Measurements from ENCODE around the gene RBMS1.

The RBMS1 gene

GRCh38 chr2:160408959-160409291 is 84.7 kb downstream of the RBMS1 start:
- Histone ChIP-seq H3K9ac (ENCODE audit: low read length) (no peak overlapping the region), H4K20me1 (ENCODE audit: insufficient read depth, low read length) (no peaks in the 10 kb centered on the region), H3K79me2 (ENCODE audit: low read length) (no peaks in the 10 kb centered on the region), H3K27ac (ENCODE audit: low read length) (no peak overlapping the region), H3K9me3 (ENCODE audit: insufficient read depth, low read length) (no peaks in the 10 kb centered on the region), H2AFZ (ENCODE audit: low read depth, low read length) (no peak overlapping the region), H3K27me3 (ENCODE audit: low read depth, low read length) (peaks cover 40% of the 10 kb centered on the region), H3K4me2 (ENCODE audit: low read length) (no peak overlapping the region), H3K4me3 (ENCODE audit: low read length) (no peak overlapping the region), H3K4me1 (ENCODE audit: low read length) (peaks cover 28% of the 10 kb centered on the region), H3K36me3 (replicated peaks; ENCODE audit: low read depth, low read length) (no peaks in the 10 kb centered on the region)
- TF ChIP-seq CTCF (IDR thresholded peaks at IDR 0.05; ENCODE audit: low read depth, low read length) (no peak), EZH2phosphoT487 (IDR thresholded peaks at IDR 0.05; ENCODE audit: low read depth) (no peak)

GRCh38 chr2:160408173-160408958 is 85.2 kb downstream of the RBMS1 start:
- Histone ChIP-seq H3K9me3 (ENCODE audit: insufficient read depth, low read length) (no peaks in the 10 kb centered on the region), H3K36me3 (replicated peaks; ENCODE audit: low read depth, low read length) (no peaks in the 10 kb centered on the region), H3K4me3 (ENCODE audit: low read length) (peak overlapping the region; percentile 98), H3K4me2 (ENCODE audit: low read length) (peak overlapping the region; percentile 75), H3K27me3 (ENCODE audit: low read depth, low read length) (peaks cover 35% of the 10 kb centered on the region), H3K79me2 (ENCODE audit: low read length) (no peaks in the 10 kb centered on the region), H3K27ac (ENCODE audit: low read length) (no peak overlapping the region), H3K9ac (ENCODE audit: low read length) (0 out of 2 replicates have a peak overlapping the region, but pooled peaks have one; percentile 28), H4K20me1 (ENCODE audit: insufficient read depth, low read length) (no peaks in the 10 kb centered on the region), H3K4me1 (ENCODE audit: low read length) (peaks cover 28% of the 10 kb centered on the region), H2AFZ (ENCODE audit: low read depth, low read length) (no peak overlapping the region)
- TF ChIP-seq EZH2phosphoT487 (IDR thresholded peaks at IDR 0.05; ENCODE audit: low read depth) (no peak), CTCF (IDR thresholded peaks at IDR 0.05; ENCODE audit: low read depth, low read length) (no peak)

GRCh38 chr2:160407393-160408172 is 86.0 kb downstream of the RBMS1 start:
- H3K79me2 ChIP-seq (ENCODE audit: low read length), result no peaks in the 10 kb centered on the region
- H2AFZ ChIP-seq (ENCODE audit: low read depth, low read length), result peak overlapping the region; percentile 92
- peak overlapping the region; percentile 84 for H3K4me2 ChIP-seq (ENCODE audit: low read length)
- peaks cover 27% of the 10 kb centered on the region for H3K4me1 ChIP-seq (ENCODE audit: low read length)
- H3K9me3 ChIP-seq (ENCODE audit: insufficient read depth, low read length), result no peaks in the 10 kb centered on the region
- H3K27ac ChIP-seq (ENCODE audit: low read length), result peak overlapping the region; percentile 58
- no peak for TF ChIP-seq CTCF (IDR thresholded peaks at IDR 0.05; ENCODE audit: low read depth, low read length)
- TF ChIP-seq EZH2phosphoT487 (IDR thresholded peaks at IDR 0.05; ENCODE audit: low read depth), result no peak
- no peaks in the 10 kb centered on the region for H3K36me3 ChIP-seq (replicated peaks; ENCODE audit: low read depth, low read length)
- H3K9ac ChIP-seq (ENCODE audit: low read length), result peak overlapping the region; percentile 93
- no peaks in the 10 kb centered on the region for H4K20me1 ChIP-seq (ENCODE audit: insufficient read depth, low read length)
- H3K27me3 ChIP-seq (ENCODE audit: low read depth, low read length), result peaks cover 27% of the 10 kb centered on the region
- H3K4me3 ChIP-seq (ENCODE audit: low read length), result peak overlapping the region; percentile 98

Measured in OCI-LY3 (cell line).